Head of caudate nucleus (tissue), 42 donors: Measurements from ENCODE around the gene NPTXR.
A peak's percentile ranks its signal among the peaks of the same experiment; 100 is the strongest.

Experiments
- DNase-seq, 42 donors: peaks; one replicate each; pipeline versions ENCODE4 v3.0.0 to v3.0.0-alpha.2; 2020 to 2021; ENCODE audit warnings: mixed read lengths in 7 of 42
- intact Hi-C: fragments of 100-400 bp; cut with DNase I; formaldehyde crosslinking; loops from one replicate; pipeline ENCODE4 v1.15.0; 2022

NPTXR gene

GRCh38 chr22:38841211-38841610 is 2.6 kb downstream of the NPTXR start:
- intact Hi-C loops: no loop called here
- DNase-seq: no peak

- DNase-seq: no peak
- intact Hi-C loops: no loop called here
Observed at GRCh38 chr22:38840129-38840528, 3.7 kb downstream of the NPTXR start.

- intact Hi-C loops: no loop called here
- DNase-seq: no peak
Observed at GRCh38 chr22:38839686-38840085, 4.1 kb downstream of the NPTXR start.

DNA sequence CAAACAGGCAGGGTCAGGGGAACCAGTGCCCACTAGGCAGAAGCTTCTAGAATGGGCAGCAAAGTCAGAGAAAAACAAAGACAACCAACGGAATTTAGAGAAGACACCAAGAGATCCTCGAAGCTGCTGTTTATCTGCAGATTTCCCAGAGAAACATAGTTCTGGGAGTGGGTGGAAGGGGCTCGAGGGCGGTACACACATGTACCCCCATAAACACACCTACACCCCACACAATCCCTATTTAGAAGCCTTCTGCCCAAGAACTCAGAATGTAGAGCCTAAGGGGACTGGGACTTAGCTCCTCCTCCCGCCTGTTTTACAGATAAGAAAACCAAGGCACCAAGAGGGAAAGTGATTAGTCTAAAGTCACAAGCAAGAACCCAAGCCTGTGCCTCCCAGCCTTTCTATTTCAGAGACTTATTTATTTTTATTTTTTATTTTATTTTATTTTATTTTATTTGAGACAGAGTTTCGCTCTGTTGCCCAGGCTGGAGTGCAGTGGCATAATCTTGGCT is 6.4 kb downstream of the NPTXR start:
- intact Hi-C loops: no loop called here
- DNase-seq: no peak

GRCh38 chr22:38835888-38836301 is 7.9 kb downstream of the NPTXR start:
- intact Hi-C loops: no loop called here
- DNase-seq: no peak

- no peak for DNase-seq
- intact Hi-C loops: no loop called here
Observed at GRCh38 chr22:38834991-38835390, 8.8 kb downstream of the NPTXR start.

- peak in 1 of 42 donors; percentile 32 for DNase-seq
- intact Hi-C loops: no loop called here
Observed at GRCh38 chr22:38834215-38834953, 9.4 kb downstream of the NPTXR start.

DNA sequence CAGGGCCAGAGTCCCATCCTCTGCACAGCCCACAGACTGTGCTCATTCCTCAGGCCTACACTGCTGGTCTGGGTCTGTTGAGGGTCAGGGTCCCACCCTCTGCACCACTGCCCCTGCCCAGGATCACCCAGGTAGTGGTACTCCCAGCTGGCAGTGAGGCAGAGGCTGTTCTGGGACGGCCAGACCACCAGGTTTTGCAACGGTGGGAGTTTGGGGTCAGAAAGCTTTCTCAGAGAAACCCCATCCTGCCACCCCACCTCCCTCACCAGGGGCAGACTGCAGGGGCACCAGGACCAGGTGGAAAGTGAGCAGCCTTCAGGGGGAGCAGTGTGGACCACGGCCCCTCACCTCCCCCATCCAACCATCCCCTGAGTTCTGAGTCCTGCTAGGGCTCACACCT is 10.8 kb downstream of the NPTXR start:
- intact Hi-C loops: no loop called here
- DNase-seq: peak in 1 of 42 donors; percentile 18

GRCh38 chr22:38832005-38832978 is 11.5 kb downstream of the NPTXR start:
- intact Hi-C loops: no loop called here
- peak in 24 of 42 donors; percentile 17 to 60 (median 30) for DNase-seq

DNA sequence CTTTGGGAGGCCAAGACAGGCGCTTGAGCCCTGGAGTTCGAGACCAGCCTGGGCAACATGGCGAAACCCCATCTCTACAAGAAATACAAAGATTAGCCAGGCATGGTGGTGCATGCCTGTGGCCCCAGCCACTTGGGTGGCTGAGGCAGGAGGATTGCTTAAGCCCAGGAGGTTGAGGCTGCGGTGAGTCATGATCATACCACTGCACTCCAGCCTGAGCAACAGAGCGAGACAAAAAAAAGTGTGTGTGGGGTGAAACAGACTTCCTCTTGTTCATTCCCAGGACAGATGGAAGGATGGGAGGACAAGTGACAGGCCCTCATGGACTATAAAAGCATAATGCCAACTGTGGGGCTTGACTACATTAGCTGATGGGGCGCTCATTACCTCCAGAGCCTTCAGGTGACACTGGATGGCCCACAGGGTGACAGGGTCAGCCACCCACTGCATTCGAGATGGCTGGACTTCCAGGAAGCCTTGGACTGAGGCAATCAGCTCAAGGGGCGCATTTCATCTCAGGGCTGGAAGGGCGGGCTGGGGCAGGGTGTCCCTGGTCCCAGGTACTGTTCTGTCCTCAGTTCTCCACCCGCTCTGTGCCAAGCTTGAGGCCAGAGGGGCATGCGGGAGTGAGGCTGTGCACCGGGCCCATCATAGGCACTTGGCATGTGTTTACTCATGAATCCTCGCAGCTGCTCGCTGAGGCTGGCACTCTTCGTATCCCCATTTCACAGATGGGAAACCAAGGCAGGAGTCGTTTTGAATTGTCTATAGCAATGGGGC is 12.5 kb downstream of the NPTXR start:
- DNase-seq: peak in 2 of 42 donors; percentile 15 to 17
- intact Hi-C loops: no loop called here

DNA sequence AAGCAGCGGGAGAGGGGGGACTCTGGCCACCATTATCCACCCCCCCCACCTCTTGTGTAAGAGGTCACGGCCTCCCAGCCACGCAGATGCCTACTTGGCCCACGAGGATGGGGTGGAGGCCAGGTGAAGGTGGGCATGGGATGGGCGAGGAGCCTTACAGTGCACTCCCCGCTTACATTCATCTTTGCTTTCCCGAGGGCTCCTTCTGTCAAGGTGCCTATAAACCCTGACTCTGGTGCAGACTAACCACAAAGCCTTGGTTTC is 13.1 kb downstream of the NPTXR start:
- intact Hi-C loops: no loop called here
- DNase-seq: no peak

DNA sequence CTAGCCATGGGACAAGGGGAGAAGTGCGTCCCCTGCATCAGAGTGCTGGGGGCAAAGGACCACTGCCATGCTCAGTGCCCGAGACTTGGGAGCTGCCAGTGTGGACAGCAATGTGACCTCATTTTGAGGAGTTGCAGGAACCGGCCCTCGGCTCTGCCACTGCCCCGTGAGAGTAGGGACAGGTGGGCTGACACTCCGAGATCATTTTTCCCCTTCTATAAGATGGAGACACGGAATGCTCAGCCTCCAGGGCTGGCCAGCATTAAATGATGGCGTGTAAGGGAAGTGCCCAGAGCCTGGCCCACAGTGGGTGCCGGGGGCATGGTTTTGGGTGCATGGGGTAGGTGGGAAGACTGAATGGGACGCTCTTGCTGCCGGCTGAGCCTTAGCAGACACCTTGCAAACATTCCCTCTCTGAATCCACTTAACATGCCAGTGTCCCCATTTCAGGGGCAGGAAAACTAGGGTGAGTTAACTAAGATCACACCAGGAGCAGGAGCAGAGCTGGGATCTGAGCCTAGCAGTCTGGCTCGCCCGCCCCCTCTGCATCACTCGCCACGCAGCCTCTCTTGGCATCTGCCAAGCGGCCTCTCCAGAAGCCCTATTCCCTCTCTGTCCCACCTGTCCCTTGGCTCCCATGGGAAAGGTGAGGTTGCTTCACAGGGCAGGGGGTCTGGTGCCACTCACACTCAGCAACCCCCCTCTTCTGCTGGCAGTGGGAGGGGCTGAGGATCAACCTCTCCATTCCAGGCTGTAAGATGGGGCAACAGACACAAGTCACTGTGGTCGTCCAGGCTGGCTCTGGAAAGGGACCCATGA is 13.6 kb downstream of the NPTXR start:
- DNase-seq: no peak
- intact Hi-C loops: no loop called here

- intact Hi-C loops: no loop called here
- DNase-seq: no peak
Observed at GRCh38 chr22:38829485-38829884, 14.3 kb downstream of the NPTXR start.

DNA sequence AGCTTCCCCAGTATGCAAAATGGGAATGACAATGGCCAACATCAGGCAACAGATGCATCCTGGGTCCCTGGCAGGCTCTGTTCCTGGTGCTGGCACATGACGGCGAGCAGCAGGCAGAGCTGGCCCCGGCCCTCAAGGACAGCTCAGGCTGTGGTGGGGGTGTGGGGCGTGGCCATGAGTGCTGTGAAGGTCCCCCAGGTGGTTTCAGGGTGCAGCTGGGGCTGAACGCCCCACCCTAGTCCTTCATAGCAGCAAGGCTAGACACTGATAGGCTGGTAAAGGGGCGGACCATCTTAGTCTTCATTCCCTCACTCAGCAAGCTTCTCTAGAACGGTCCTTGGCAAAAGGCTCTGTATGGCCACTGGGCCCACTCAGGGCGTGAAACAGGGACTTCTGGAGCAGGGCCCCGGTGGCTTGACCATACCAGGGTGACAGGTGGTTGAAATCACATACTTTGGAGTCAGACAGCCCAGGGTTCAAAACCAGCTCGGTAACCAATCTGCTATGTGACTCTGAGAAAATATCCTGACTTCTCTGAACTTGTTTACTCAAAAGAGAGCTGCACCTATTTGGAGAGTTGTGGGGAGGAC is 15.1 kb downstream of the NPTXR start:
- intact Hi-C loops: no loop called here
- no peak for DNase-seq

GRCh38 chr22:38828191-38828590 is 15.6 kb downstream of the NPTXR start:
- intact Hi-C loops: no loop called here
- no peak for DNase-seq

DNA sequence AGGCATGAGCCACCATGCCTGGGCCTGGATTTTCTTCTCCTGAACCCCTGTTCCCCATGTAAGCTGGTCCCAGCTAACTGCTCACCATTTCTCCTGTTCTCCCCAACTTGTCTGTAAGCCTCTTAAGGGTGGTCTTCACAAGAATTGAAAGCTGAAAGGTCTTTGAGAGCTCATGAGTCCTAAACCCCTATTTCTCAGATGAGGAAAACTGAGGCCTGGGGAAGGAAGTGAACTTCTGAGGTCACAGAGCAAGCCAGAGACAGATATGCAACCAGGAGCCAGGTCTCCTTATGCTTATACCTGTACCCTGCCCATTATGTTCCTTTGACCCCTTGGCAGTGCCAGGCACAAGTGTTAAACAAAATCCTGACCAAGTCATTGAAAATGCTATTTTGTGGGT is 16.3 kb downstream of the NPTXR start:
- intact Hi-C loops: no loop called here
- no peak for DNase-seq

DNA sequence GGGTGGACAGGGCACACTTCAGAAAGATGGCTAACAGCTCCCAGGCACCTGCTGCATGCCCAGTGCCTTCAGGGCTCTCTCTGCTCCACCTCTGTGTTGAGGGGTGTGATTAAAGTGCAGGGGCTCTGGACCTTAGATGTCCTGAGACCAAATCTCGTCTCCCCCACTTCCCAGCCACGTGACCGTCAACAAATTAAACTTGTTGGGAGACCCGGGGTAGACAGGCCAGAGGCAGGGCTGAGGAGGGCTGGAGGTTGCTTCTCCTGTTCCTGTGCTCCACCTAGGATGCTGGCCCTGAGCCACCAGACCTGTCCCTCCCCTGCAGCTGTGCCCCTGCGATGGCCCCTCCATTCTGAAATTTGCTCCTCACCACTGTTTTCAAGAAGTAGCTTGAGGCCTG is 17.0 kb downstream of the NPTXR start:
- DNase-seq: peak in 1 of 42 donors; percentile 14
- intact Hi-C loops: no loop called here

GRCh38 chr22:38826386-38826785 is 17.4 kb downstream of the NPTXR start:
- peak in 1 of 42 donors; percentile 29 for DNase-seq
- intact Hi-C loops: no loop called here
